GM19351 (cell line): ENCODE measurements around the gene NPB.

Source experiments
- ATAC-seq: cut with Tn5 transposase; IDR thresholded peaks from one replicate; pipeline ENCODE4 v1.9.1; 2021; ENCODE audit warnings: mild to moderate bottlenecking, moderate library complexity; ENCODE audit not compliant: unreplicated experiment

The NPB gene

DNA sequence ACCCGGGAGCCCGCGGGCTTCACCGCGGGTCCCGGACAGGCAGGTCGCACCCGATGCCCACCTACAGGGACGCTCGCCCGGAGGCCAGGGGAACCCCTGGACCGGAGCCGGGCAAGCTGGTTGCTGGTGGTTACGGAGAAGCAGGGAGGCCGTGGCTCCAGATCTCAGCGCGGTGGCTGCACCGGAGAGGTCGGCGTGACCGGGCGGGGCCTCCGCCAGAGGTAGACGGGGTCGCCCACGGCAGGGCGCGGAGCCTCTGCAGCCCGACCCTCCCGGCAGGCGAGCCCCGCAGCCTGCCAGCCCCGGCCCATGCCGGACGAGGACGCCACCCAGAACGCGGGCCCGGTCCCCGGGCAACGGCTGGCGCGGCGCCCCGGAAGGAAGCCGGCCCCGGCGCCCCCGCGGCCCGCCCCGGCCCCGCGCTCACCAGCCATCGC is 8.8 kb downstream of the NPB start:
- ATAC-seq, result peak; percentile 28

DNA sequence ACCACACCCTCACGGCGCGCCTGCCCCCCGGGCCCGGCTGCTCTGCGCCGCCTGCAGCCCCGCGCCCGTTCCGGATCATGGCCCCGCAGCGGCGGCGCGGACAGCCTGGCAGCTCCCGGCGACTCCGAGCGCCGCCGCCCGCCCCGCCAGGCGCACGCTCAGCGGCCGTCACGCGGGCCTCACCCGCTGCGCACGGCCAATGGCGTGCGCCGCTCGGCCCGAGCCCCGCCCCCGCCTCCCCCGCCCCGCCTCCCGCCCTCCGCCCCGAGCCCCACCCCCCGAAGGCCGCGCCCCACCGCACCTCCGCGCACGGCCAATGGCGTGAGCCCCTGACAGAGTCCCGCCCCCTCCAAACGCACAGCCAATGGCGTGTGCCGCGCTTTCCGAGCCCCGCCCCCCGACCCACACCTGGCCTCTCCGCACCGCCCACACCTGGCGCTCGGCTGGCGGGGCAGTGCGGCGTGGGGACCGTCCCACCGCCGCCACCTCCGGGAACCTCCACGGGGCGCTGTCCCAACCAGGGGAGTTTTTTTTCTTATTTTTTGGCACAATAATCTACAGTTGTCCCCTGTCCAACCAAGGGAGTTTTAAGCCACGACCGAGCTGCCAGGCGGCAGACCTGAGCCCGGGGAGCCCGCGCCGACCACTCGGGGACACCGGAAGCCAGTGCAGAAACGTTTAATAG is 9.4 kb downstream of the NPB start, which contains the start of gene PCYT2:
PCYT2 (minus strand) TSS at position 123 of the 685 bp plus-strand sequence; CDS start at position 79, 44 bp downstream.
- peak; percentile 89 for ATAC-seq

DNA sequence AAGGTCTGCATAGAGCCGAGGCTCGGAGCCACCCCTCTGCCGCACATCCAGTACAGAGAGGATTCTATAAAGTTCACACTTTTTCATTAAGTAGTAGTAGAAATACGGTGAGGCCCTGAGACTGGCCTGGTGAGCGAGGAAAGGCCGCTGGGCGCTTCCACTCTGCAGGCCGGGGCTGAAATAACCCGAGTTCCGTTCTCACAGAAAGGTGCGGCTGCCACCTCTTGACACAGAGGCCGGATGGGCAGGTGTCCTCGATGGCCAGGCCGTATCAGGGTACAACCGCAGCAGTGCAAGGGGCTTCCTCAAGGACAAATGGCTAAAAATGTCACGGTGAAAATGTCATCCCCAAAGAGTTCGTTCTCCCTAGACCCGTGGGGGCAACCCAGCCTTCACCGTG is 9.9 kb downstream of the NPB start:
- no peak for ATAC-seq

DNA sequence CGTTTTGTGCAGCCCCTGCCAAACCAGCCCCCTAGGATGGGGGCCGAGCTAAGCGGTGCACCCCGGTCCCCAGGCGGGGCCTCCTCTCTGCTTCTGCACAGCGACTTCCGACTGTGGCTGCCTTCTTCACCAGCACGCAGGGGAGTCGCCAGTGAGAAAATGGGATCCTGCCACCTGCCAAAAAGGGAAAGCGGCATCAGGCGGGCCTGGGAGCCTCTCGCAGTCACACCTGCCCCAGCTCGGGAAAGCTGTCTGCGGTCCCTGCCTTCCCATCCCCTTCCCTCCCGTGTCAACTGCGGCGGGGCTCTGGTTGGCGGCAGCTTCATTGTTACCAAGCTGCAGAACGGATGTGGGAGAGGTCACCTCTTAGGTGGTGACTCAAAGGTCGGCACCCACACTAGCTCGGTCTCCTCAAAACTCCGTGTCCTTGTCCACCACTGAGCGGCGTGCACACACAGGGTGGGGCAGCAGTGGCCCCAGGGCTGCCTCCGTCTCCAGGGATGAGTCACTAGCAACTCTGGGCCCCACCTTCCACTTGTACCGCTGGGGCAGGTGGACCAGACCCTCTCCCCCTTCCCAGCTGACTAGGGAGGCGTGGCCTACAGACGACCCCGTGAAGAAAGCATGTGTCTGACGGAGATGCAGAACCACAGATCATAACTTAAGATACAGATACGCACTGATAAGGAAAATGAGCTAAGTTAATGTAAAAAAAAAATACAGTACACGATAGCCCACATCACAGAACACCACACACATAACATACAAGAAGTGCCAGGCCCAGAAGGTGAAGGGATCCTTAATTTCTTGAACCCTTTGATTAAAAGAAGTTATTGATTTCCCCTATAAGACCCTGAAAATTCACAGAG is 10.6 kb downstream of the NPB start:
- no peak for ATAC-seq

DNA sequence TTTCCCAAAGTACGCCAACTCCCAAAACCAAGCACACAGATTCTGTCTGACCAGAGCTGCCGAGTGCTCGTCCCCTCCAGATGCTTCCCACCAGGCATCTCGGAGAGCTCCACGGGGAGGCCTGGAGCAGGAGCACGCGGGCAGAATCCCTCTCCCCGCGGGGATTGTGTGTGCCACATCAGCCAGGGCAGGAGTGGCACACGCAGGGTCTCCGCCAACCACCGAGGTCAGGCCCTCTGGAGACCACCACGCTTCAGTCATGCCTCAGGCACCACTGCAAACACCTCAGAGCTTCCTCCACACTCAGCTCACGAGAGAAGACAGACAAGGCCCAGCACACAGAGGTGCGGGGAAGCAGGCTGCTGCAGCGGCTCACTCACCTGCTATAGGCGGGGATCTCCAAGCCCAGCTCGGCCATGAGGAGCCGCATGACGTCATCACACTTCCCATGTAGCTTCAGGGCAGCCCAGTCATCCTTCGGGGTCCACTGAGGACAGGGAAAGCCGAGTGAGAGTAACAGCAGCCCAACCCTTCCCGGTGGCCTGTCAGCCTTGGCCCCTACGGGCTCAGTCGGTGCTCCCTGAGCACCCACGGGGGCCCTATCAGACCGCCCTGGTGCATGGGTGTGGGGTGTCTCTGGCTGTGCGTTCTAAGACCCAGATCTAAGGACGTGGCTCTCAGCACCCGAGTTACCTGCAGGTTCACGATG is 11.5 kb downstream of the NPB start:
- no peak for ATAC-seq

DNA sequence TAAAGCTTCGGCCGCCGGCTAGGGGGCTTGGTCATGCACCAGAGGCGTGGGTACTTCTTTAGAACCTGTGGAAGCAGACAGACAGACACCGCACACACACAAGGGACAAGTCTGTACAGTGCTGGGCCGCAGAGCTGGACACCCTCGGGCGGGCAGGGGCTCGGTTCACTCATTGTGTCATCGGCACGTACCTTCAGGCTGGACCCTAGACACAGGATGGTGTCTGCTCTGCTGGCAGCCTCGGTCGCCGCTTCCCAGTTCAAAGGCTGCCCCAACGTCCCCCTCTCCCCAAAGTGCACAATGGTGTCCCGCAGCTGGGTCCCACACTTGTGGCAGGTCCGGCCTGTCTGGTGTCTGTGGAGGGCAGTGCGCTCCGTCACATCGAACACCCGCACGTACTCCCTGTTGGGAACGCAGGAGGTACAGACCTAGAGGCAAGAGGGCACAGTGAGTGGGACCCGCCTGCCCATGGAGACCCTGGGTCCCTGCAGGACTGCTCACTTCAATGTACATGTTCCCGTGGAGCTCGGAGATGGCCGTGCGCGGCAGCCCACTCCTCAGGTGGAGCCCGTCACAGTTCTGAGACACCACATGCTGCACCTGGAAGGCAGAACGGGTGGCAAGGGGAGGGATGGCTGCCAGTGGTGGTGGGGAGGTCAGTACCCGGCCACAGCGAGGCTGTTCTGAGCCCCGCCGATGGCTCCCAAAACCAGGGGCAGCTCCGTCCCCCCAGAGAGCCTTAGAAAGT is 12.2 kb downstream of the NPB start:
- ATAC-seq, result no peak

GRCh38 chr17:81915331-81915730 is 13.3 kb downstream of the NPB start:
- no peak for ATAC-seq

DNA sequence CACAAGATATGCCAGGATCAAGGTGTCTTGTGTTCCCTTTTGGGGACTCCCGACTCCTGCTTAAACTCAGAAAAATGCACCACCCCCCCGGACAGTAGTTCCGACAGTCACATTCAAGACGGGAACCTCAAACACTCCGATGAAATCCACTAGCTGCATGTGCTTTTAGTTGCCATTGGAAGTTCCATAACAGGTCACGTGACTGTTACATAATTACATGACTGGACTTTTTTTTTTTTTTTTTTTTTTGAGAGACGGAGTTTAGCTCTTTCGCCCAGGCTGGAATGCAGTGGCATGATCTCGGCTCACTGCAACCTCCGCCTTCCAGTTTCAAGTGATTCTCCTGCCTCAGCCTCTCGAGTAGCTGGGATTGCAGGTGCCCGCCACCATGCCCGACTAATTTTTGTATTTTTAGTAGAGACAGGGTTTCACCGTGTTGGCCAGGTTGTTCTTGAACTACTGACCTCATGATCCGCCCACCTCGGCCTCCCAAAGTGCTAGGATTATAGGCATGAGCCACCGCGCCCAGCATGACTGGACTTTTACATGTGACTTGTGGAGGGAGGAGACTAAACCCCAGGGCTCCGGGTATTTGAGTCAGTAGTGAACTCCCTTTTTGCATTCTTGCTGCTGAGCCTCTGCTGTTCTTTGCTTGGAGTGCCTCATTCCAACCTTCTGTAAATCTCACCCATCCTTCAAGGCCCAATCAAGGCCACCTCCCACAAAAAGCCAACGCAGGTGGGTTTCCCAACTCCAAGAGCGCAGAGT is 14.4 kb downstream of the NPB start:
- no peak for ATAC-seq

GRCh38 chr17:81917565-81918332 is 15.7 kb downstream of the NPB start, which contains the start of gene SIRT7:
Gene SIRT7, minus strand, starts transcription at chr17:81918176. Its CDS starts 45 bp downstream, at chr17:81918131.
- ATAC-seq, result peak; percentile 73

DNA sequence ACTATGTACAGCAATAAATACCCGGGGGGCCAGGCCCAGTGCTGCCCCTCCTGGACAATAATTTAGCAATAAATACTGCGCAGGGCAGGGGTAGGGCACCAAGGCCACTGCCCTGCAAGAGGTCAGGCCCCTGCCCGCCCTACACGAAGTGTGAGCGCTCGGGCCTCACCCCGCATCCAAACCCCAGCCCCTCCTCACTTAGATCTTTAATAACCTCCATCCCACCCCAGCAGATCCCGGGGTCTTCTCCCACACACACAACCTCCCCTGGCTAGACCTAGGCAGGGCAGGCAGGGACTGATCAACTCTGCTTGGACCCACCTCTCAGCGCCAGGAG is 16.3 kb downstream of the NPB start:
- ATAC-seq, result peak; percentile 11

- no peak for ATAC-seq
These were observed 17.0 kb downstream of the NPB start for GRCh38 chr17:81918832-81919545.

- ATAC-seq, result no peak
These were observed 18.8 kb downstream of the NPB start for GRCh38 chr17:81920612-81921536.

- no peak for ATAC-seq
These were observed 19.5 kb downstream of the NPB start for GRCh38 chr17:81921537-81921862.

- no peak for ATAC-seq
These were observed 20.0 kb downstream of the NPB start for GRCh38 chr17:81921996-81922565.

GRCh38 chr17:81922566-81923301 is 20.7 kb downstream of the NPB start:
- ATAC-seq, result no peak
